K562 (cell line): ENCODE data around the gene NRCAM. TPM values are rescaled to one million over a fixed set of nuclear protein-coding genes. Genes with fewer than 3 reads are reported as not detected.

Experiments
- ATAC-seq: fragments of 200-7000 bp; cut with Tn5 transposase; 3 replicates; pipeline ENCODE4 v1.9.1; 2020; ENCODE audit warnings: moderate library complexity
- BruUV-seq: library from RNA; stranded (reverse); fragments of 400-500 nt; replicated peaks from 2 replicates; lab custom pipeline; 2021; lab: Mats Ljungman, UMichigan
- CTCF ChIA-PET: fragments of 300-600 bp; formaldehyde crosslinking; extraction: SDS; loops from one replicate; lab custom pipeline; 2021; ENCODE audit warnings: low intra/inter-chr PET ratio; lab: Yijun Ruan, JAX
- POLR2A ChIA-PET: fragments of 300-600, 350-650 bp; sonication (Branson Sonifier 250); formaldehyde crosslinking; extraction: SDS; loops from one replicate; lab custom pipeline; 2021; ENCODE audit warnings: antibody characterized with exemption, inconsistent platforms; lab: Yijun Ruan, JAX
- DNase-seq, 4 experiments: peaks; one replicate each; pipeline versions ENCODE4 v3.0.0 to v3.0.0-alpha.2; 2011 to 2018; ENCODE audit warnings: low spot score in 3 of 4, mixed read lengths in 3 of 4; ENCODE audit errors: extremely low read depth in 1 of 4
- FAIRE-seq: peaks from 2 replicates; lab custom pipeline; 2011; peaks lifted over from hg19 to GRCh38; lab: Jason Lieb, UNC
- H2AFZ ChIP-seq: 2 replicates; pipeline ENCODE4 v1.6.0; 2011; ENCODE audit warnings: low read depth, low read length, control low read depth, inconsistent platforms
- H3K27ac ChIP-seq: fragments of 200-600 bp; 3 replicates; pipeline ENCODE4 v1.8.0; 2011; ENCODE audit warnings: low read depth, mild to moderate bottlenecking, control low read depth, inconsistent platforms, low read length, moderate library complexity, mixed read lengths; ENCODE audit errors: extremely low read depth
- H3K27me3 ChIP-seq, 2 experiments: fragments of 300-600 bp in 1 of 2; 2 replicates in 1 of 2; 3 replicates in 1 of 2; pipeline versions ENCODE4 v1.6.0 to v1.8.0; 2011; ENCODE audit warnings: inconsistent platforms in 2 of 2, low read length in 2 of 2, mild to moderate bottlenecking in 1 of 2, mixed read lengths in 1 of 2, moderate library complexity in 1 of 2; ENCODE audit not compliant: control insufficient read depth in 2 of 2, insufficient read depth in 2 of 2
- H3K36me3 ChIP-seq: fragments of 300-600 bp; 3 replicates; pipeline ENCODE4 v1.8.0; 2011; ENCODE audit warnings: mild to moderate bottlenecking, low read length, inconsistent platforms; ENCODE audit not compliant: control insufficient read depth, insufficient read depth
- H3K4me1 ChIP-seq, 2 experiments: fragments of 200-600 bp in 1 of 2; replicated peaks in 1 of 2; 2 replicates in 1 of 2; 3 replicates in 1 of 2; pipeline versions ENCODE4 v1.5.1 to v1.8.0; 2011; ENCODE audit warnings: inconsistent platforms in 2 of 2, low read length in 2 of 2, mild to moderate bottlenecking in 1 of 2, mixed read lengths in 1 of 2, moderate library complexity in 1 of 2; ENCODE audit not compliant: control insufficient read depth in 2 of 2, insufficient read depth in 2 of 2
- H3K4me2 ChIP-seq: 2 replicates; pipeline ENCODE4 v1.6.1; 2011; ENCODE audit warnings: low read length, control low read depth, inconsistent platforms, mixed read lengths; ENCODE audit not compliant: insufficient read depth
- H3K4me3 ChIP-seq: fragments of 200-600 bp; sonication (generic), shearing (Covaris generic); 2 replicates; pipeline ENCODE4 v1.5.1; 2016; ENCODE audit warnings: control low read depth, inconsistent platforms
- H3K79me2 ChIP-seq: fragments of 200-600 bp; 3 replicates; pipeline ENCODE4 v1.8.0; 2011; ENCODE audit warnings: low read length, inconsistent platforms; ENCODE audit not compliant: control insufficient read depth, insufficient read depth
- H3K9ac ChIP-seq, 2 experiments: 2 replicates each; pipeline versions ENCODE4 v1.6.0 to v1.6.1; 2011; ENCODE audit warnings: low read depth in 2 of 2, low read length in 2 of 2, control low read depth in 1 of 2, inconsistent platforms in 1 of 2, mild to moderate bottlenecking in 1 of 2, mixed read lengths in 1 of 2; ENCODE audit not compliant: insufficient read depth in 1 of 2
- H3K9me1 ChIP-seq: one replicate; pipeline ENCODE4 v1.6.0; 2011; ENCODE audit warnings: inconsistent platforms, mild to moderate bottlenecking, low read length, moderate library complexity; ENCODE audit not compliant: control insufficient read depth, insufficient read depth
- H3K9me3 ChIP-seq: replicated peaks from 2 replicates; pipeline ENCODE4 v1.5.1; 2011; ENCODE audit warnings: low read depth, low read length, inconsistent platforms; ENCODE audit not compliant: control insufficient read depth, insufficient read depth
- H4K20me1 ChIP-seq: replicated peaks from 2 replicates; pipeline ENCODE4 v1.6.1; 2011; ENCODE audit warnings: low read length, inconsistent platforms, mixed read lengths; ENCODE audit not compliant: control insufficient read depth, insufficient read depth
- CBFA2T2 ChIP-seq: fragments of 450-650 bp; conservative IDR thresholded peaks from 2 replicates; pipeline ENCODE4 v1.6.1; 2017; ENCODE audit warnings: mild to moderate bottlenecking
- CREBBP ChIP-seq: IDR thresholded peaks from one replicate; pipeline ENCODE4 v1.6.1; 2012; ENCODE audit warnings: low read depth, mild to moderate bottlenecking, control low read depth, inconsistent platforms, low read length
- ERF ChIP-seq: fragments of 450-650 bp; formaldehyde crosslinking; IDR thresholded peaks from 2 replicates; pipeline ENCODE4 v1.4.0; 2020; ENCODE audit warnings: mild to moderate bottlenecking, mixed read lengths
- PURB ChIP-seq: sonication (generic); formaldehyde crosslinking; IDR thresholded peaks from 2 replicates; pipeline ENCODE4 v1.9.0; 2021; ENCODE audit warnings: low read depth, mild to moderate bottlenecking, missing genetic modification reagents
- SP1 ChIP-seq: sonication (generic); formaldehyde crosslinking; IDR thresholded peaks from 2 replicates; pipeline ENCODE4 v1.8.1; 2022; ENCODE audit warnings: mild to moderate bottlenecking, missing genetic modification reagents
- ZNF174 ChIP-seq: fragments of 250-450 bp; sonication (Bioruptor Pico); IDR thresholded peaks from 2 replicates; pipeline ENCODE4 v1.4.0; 2020; ENCODE audit warnings: mild to moderate bottlenecking
- ZNF253 ChIP-seq: fragments of 250-450 bp; sonication (Bioruptor Pico); conservative IDR thresholded peaks from 2 replicates; pipeline ENCODE4 v1.6.1; 2021; ENCODE audit warnings: mild to moderate bottlenecking
- WGBS: fragments of 100-300 bp; shearing (Covaris generic); methylation state at CpG from one replicate; pipeline ENCODE4 v1.1.6; 2016; ENCODE audit warnings: low coverage, mixed read lengths; ENCODE audit not compliant: insufficient coverage; ENCODE audit errors: missing lambda C conversion rate; 5-methylcytosine and 5-hydroxymethylcytosine counted together
- in situ Hi-C: fragments of 300-500 bp; cut with MboI; formaldehyde crosslinking; loops from 4 replicates; pipeline ENCODE4 v1.15.0; 2018; ENCODE audit warnings: inconsistent platforms, mixed read lengths
- intact Hi-C: fragments of 100-400 bp; cut with micrococcal nuclease; formaldehyde crosslinking; loops from 2 replicates; pipeline ENCODE4 v1.14.2; 2022
- polyA plus RNA-seq, 8 experiments: library from polyadenylated mRNA; depleted of rRNA in 4 of 8; stranded (reverse) in 5 of 8; unstranded in 3 of 8; fragments of >200 nt; fragmentation: Nextera tagmentation in 2 of 8; fragmentation: Illumina TruSeq in 1 of 8; extraction: Ambion mirVana in 2 of 8; extraction: Trizol in 1 of 8; gene quantifications; 2 replicates each; pipeline versions ENCODE4 v1.2.1 to v1.2.3, GENCODE V29; 2011 to 2014; ENCODE audit warnings: inconsistent platforms in 1 of 8, missing spikeins in 1 of 8
- total RNA-seq, 7 experiments: library from RNA; depleted of rRNA in 6 of 7; stranded (reverse); fragments of >200 nt in 6 of 7; fragmentation: Illumina TruSeq in 2 of 7; extraction: Trizol in 2 of 7; gene quantifications; 2 replicates each; pipeline versions ENCODE4 v1.2.1 to v1.2.3, GENCODE V29; 2011 to 2021; ENCODE audit warnings: low replicate concordance in 1 of 7
- TF ChIP-seq, protein P1 (sequence below): fragments of 450-650 bp; IDR thresholded peaks from 2 replicates; pipeline ENCODE4 v1.6.1; 2016; ENCODE audit warnings: antibody characterized with exemption
- TF ChIP-seq, protein P2 (sequence below): sonication (generic); IDR thresholded peaks from 2 replicates; pipeline ENCODE4 v1.6.1; 2016
- TF ChIP-seq, protein P3 (sequence below): sonication (generic); formaldehyde crosslinking; IDR thresholded peaks from 2 replicates; pipeline ENCODE4 v1.8.1; 2022; ENCODE audit warnings: missing genetic modification reagents
- TF ChIP-seq, protein P4 (sequence below): fragments of 250-450 bp; sonication (Bioruptor Pico); IDR thresholded peaks from 2 replicates; pipeline ENCODE4 v1.4.0; 2020

The NRCAM gene
- total and polyA plus RNA-seq, 9 of the 15 experiments (the other 6 are each of a cell fraction or from before 2014, with no cell fraction given) = 0.03 to 0.54 (median 0.12) TPM; not detected in 1

DNA sequence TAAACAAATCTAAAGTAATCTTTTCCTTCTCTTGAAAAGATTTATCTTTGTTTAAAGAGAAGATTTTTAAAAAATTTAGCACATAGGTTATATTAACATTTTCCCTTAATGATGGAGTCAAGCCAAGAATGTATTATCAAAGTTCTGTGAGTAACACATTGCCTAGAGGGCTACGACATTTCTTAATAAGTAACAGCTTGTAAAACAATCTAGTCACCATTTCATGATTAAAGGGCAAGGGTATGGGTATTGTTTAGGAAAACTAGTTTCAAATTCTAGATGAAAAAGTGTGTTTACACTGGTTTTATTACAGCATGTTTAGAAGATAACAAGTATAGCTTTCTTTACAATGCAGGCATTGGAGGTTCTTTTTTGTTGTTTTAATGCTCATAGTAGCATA is 297.5 kb downstream of the NRCAM start (continued):
- no peak for TF ChIP-seq ZNF253 (CRISPR knock-in tag)
- TF ChIP-seq, protein P1, sequence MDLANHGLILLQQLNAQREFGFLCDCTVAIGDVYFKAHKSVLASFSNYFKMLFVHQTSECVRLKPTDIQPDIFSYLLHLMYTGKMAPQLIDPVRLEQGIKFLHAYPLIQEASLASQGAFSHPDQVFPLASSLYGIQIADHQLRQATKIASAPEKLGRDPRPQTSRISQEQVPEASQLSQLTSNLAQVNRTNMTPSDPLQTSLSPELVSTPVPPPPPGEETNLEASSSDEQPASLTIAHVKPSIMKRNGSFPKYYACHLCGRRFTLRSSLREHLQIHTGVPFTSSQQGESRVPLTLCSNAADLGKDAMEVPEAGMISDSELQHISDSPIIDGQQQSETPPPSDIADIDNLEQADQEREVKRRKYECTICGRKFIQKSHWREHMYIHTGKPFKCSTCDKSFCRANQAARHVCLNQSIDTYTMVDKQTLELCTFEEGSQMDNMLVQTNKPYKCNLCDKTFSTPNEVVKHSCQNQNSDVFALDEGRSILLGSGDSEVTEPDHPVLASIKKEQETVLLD = no peak
- TF ChIP-seq ZNF174 = no peak
- TF ChIP-seq PURB (CRISPR knock-in tag) = no peak
- TF ChIP-seq CREBBP = no peak

DNA sequence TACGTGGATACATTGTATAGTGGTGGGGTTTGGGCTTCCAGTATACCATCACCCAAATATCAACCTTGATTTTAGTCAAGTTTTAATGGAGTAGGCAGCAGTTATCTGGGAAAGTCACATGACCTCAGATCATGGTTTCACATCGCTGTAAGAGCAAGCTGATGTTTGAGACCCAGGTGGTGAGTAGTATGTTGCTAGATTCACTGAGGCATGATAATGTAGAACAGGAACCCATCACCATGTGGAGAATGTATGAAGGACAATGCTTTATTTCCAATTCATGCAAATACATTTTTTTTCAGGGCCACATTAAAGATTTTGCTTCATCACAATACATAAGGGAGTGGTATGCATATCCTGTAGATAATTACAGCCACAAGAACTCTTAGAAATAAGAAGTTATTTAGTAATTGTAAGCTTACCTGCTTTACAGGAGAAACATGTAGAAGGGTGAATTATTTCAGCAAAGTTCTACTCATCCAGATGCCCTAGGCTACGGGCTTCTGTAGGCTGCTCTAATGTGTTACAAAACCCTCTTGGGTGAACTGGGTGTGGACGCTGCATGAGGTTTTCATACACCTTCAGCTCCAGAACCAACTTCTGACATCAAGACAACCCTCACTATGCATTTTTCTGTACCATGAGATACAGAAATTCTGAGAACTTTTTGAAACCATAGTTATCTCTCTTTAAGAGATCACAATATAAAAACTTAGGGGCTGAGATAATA is 298.5 kb downstream of the NRCAM start:
- CTCF ChIA-PET = no interaction called here
- FAIRE-seq = no peak
- ATAC-seq = no peak
- TF ChIP-seq SP1 = no peak
- TF ChIP-seq, protein P2, sequence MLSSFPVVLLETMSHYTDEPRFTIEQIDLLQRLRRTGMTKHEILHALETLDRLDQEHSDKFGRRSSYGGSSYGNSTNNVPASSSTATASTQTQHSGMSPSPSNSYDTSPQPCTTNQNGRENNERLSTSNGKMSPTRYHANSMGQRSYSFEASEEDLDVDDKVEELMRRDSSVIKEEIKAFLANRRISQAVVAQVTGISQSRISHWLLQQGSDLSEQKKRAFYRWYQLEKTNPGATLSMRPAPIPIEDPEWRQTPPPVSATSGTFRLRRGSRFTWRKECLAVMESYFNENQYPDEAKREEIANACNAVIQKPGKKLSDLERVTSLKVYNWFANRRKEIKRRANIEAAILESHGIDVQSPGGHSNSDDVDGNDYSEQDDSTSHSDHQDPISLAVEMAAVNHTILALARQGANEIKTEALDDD = no peak
- TF ChIP-seq ERF (CRISPR knock-in tag) = no peak
- TF ChIP-seq CBFA2T2 = no peak
- TF ChIP-seq, protein P3, sequence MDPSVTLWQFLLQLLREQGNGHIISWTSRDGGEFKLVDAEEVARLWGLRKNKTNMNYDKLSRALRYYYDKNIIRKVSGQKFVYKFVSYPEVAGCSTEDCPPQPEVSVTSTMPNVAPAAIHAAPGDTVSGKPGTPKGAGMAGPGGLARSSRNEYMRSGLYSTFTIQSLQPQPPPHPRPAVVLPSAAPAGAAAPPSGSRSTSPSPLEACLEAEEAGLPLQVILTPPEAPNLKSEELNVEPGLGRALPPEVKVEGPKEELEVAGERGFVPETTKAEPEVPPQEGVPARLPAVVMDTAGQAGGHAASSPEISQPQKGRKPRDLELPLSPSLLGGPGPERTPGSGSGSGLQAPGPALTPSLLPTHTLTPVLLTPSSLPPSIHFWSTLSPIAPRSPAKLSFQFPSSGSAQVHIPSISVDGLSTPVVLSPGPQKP (CRISPR knock-in tag) = no peak
- TF ChIP-seq, protein P4, sequence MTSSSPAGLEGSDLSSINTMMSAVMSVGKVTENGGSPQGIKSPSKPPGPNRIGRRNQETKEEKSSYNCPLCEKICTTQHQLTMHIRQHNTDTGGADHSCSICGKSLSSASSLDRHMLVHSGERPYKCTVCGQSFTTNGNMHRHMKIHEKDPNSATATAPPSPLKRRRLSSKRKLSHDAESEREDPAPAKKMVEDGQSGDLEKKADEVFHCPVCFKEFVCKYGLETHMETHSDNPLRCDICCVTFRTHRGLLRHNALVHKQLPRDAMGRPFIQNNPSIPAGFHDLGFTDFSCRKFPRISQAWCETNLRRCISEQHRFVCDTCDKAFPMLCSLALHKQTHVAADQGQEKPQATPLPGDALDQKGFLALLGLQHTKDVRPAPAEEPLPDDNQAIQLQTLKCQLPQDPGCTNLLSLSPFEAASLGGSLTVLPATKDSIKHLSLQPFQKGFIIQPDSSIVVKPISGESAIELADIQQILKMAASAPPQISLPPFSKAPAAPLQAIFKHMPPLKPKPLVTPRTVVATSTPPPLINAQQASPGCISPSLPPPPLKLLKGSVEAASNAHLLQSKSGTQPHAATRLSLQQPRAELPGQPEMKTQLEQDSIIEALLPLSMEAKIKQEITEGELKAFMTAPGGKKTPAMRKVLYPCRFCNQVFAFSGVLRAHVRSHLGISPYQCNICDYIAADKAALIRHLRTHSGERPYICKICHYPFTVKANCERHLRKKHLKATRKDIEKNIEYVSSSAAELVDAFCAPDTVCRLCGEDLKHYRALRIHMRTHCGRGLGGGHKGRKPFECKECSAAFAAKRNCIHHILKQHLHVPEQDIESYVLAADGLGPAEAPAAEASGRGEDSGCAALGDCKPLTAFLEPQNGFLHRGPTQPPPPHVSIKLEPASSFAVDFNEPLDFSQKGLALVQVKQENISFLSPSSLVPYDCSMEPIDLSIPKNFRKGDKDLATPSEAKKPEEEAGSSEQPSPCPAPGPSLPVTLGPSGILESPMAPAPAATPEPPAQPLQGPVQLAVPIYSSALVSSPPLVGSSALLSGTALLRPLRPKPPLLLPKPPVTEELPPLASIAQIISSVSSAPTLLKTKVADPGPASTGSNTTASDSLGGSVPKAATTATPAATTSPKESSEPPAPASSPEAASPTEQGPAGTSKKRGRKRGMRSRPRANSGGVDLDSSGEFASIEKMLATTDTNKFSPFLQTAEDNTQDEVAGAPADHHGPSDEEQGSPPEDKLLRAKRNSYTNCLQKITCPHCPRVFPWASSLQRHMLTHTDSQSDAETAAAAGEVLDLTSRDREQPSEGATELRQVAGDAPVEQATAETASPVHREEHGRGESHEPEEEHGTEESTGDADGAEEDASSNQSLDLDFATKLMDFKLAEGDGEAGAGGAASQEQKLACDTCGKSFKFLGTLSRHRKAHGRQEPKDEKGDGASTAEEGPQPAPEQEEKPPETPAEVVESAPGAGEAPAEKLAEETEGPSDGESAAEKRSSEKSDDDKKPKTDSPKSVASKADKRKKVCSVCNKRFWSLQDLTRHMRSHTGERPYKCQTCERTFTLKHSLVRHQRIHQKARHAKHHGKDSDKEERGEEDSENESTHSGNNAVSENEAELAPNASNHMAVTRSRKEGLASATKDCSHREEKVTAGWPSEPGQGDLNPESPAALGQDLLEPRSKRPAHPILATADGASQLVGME (CRISPR knock-in tag) = no peak

More for the DNA sequence above, 298.5 kb downstream of the NRCAM start:
- Histone ChIP-seq H3K27me3 (peaks cover 0 to 5% of the 10 kb centered on the region in 2 experiments; a peak in 2 of 5 replicates), H3K79me2 (no peaks in the 10 kb centered on the region), H3K9me3 (no peaks in the 10 kb centered on the region), H3K4me1 (no peaks in the 10 kb centered on the region), H4K20me1 (no peaks in the 10 kb centered on the region), H3K36me3 (no peaks in the 10 kb centered on the region), H3K4me2 (no peak overlapping the region), H2AFZ (no peak overlapping the region), H3K9ac (no peak overlapping the region), H3K27ac (no peak overlapping the region), H3K9me1 (no peaks in the 10 kb centered on the region), H3K4me3 (no peak overlapping the region)
- intact Hi-C loops (no loop called here), in situ Hi-C loops (no loop called here)
- WGBS = 7% methylated on average over 4 of the region's 4 CpGs
- no peak for DNase-seq
- POLR2A ChIA-PET = interaction anchor here (0.5 to 1.4 kb wide), 3 partner anchors 9 to 1206 kb away, joined by 3 read pairs; no protein-coding TSS in a partner anchor
- BruUV-seq = no TSS peak
